Measurements from ENCODE around the gene CAMKK2.

CAMKK2 gene

GRCh38 chr12:121304306-121304705 lies 7.8 kb upstream of the CAMKK2 start:
- H3K79me2 ChIP-seq (ENCODE audit: control insufficient read depth, low read length) = no peaks in the 10 kb centered on the region
- H4K20me1 ChIP-seq (ENCODE audit: control insufficient read depth, insufficient read depth, low read depth, low read length) = no peaks in the 10 kb centered on the region
- H3F3A ChIP-seq (ENCODE audit: control insufficient read depth, insufficient read depth) = peaks cover 19% of the 10 kb centered on the region
- no peaks in the 10 kb centered on the region for H3K9me3 ChIP-seq (ENCODE audit: control insufficient read depth, insufficient read depth, low read length)
- no peak overlapping the region for H3K27ac ChIP-seq (ENCODE audit: low read depth, low read length)
- TF ChIP-seq EZH2phosphoT487 (IDR thresholded peaks at IDR 0.05; ENCODE audit: borderline replicate concordance, low read length) = no peak
- TF ChIP-seq, protein P1, sequence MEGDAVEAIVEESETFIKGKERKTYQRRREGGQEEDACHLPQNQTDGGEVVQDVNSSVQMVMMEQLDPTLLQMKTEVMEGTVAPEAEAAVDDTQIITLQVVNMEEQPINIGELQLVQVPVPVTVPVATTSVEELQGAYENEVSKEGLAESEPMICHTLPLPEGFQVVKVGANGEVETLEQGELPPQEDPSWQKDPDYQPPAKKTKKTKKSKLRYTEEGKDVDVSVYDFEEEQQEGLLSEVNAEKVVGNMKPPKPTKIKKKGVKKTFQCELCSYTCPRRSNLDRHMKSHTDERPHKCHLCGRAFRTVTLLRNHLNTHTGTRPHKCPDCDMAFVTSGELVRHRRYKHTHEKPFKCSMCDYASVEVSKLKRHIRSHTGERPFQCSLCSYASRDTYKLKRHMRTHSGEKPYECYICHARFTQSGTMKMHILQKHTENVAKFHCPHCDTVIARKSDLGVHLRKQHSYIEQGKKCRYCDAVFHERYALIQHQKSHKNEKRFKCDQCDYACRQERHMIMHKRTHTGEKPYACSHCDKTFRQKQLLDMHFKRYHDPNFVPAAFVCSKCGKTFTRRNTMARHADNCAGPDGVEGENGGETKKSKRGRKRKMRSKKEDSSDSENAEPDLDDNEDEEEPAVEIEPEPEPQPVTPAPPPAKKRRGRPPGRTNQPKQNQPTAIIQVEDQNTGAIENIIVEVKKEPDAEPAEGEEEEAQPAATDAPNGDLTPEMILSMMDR (IDR thresholded peaks at IDR 0.05; ENCODE audit: low read depth, low read length, poor library complexity, severe bottlenecking) = no peak
- no peak overlapping the region for H3K4me2 ChIP-seq (ENCODE audit: low read length)
- peaks cover 12% of the 10 kb centered on the region for H3K36me3 ChIP-seq (ENCODE audit: control insufficient read depth, low read length)
- H3K9me2 ChIP-seq (replicated peaks; ENCODE audit: control insufficient read depth, low read length) = no peaks in the 10 kb centered on the region
- no peaks in the 10 kb centered on the region for H3K27me3 ChIP-seq (ENCODE audit: control insufficient read depth, low read length)
- peaks cover 27% of the 10 kb centered on the region for H3K4me1 ChIP-seq (ENCODE audit: control insufficient read depth, low read length)
- no peak overlapping the region for H3K4me3 ChIP-seq (ENCODE audit: low read length)

- peaks cover 21% of the 10 kb centered on the region for H3F3A ChIP-seq (ENCODE audit: control insufficient read depth, insufficient read depth)
- H3K27me3 ChIP-seq (ENCODE audit: control insufficient read depth, low read length) = no peaks in the 10 kb centered on the region; the same call in 1 of the 2 replicates
- no peaks in the 10 kb centered on the region for H4K20me1 ChIP-seq (ENCODE audit: control insufficient read depth, insufficient read depth, low read depth, low read length)
- H3K4me3 ChIP-seq (ENCODE audit: low read length) = no peak overlapping the region
- peaks cover 39% of the 10 kb centered on the region for H3K4me1 ChIP-seq (ENCODE audit: control insufficient read depth, low read length)
- no peak overlapping the region for H3K27ac ChIP-seq (ENCODE audit: low read depth, low read length)
- no peak for TF ChIP-seq EZH2phosphoT487 (IDR thresholded peaks at IDR 0.05; ENCODE audit: borderline replicate concordance, low read length)
- TF ChIP-seq, protein P1 (IDR thresholded peaks at IDR 0.05; ENCODE audit: low read depth, low read length, poor library complexity, severe bottlenecking) = no peak
- 0 out of 2 replicates have a peak, but pooled peaks cover 3% of the 10 kb centered on the region for H3K79me2 ChIP-seq (ENCODE audit: control insufficient read depth, low read length)
- no peaks in the 10 kb centered on the region; the same call in 1 of the 2 replicates for H3K36me3 ChIP-seq (ENCODE audit: control insufficient read depth, low read length)
- no peaks in the 10 kb centered on the region for H3K9me3 ChIP-seq (ENCODE audit: control insufficient read depth, insufficient read depth, low read length)
- H3K4me2 ChIP-seq (ENCODE audit: low read length) = no peak overlapping the region
- H3K9me2 ChIP-seq (replicated peaks; ENCODE audit: control insufficient read depth, low read length) = no peaks in the 10 kb centered on the region
Observed at GRCh38 chr12:121301876-121302275, 5.4 kb upstream of the CAMKK2 start.

GRCh38 chr12:121300083-121300819 lies 3.7 kb upstream of the CAMKK2 start:
- H3K4me2 ChIP-seq (ENCODE audit: low read length) = 0 out of 2 replicates have a peak overlapping the region, but pooled peaks have one; percentile 13
- H3K9me2 ChIP-seq (replicated peaks; ENCODE audit: control insufficient read depth, low read length) = no peaks in the 10 kb centered on the region
- no peak overlapping the region for H3K4me3 ChIP-seq (ENCODE audit: low read length)
- peaks cover 8% of the 10 kb centered on the region for H3K36me3 ChIP-seq (ENCODE audit: control insufficient read depth, low read length)
- no peaks in the 10 kb centered on the region; the same call in 1 of the 2 replicates for H3K27me3 ChIP-seq (ENCODE audit: control insufficient read depth, low read length)
- H3K4me1 ChIP-seq (ENCODE audit: control insufficient read depth, low read length) = peaks cover 33% of the 10 kb centered on the region
- TF ChIP-seq, protein P1 (IDR thresholded peaks at IDR 0.05; ENCODE audit: low read depth, low read length, poor library complexity, severe bottlenecking) = no peak
- TF ChIP-seq EZH2phosphoT487 (IDR thresholded peaks at IDR 0.05; ENCODE audit: borderline replicate concordance, low read length) = no peak
- no peak overlapping the region for H3K27ac ChIP-seq (ENCODE audit: low read depth, low read length)
- no peaks in the 10 kb centered on the region for H4K20me1 ChIP-seq (ENCODE audit: control insufficient read depth, insufficient read depth, low read depth, low read length)
- H3F3A ChIP-seq (ENCODE audit: control insufficient read depth, insufficient read depth) = peaks cover 18% of the 10 kb centered on the region
- no peaks in the 10 kb centered on the region for H3K9me3 ChIP-seq (ENCODE audit: control insufficient read depth, insufficient read depth, low read length)
- peaks cover 15% of the 10 kb centered on the region for H3K79me2 ChIP-seq (ENCODE audit: control insufficient read depth, low read length)

Measured in DOHH2 (cell line).